B cell (primary cell): ENCODE data around the gene NR1H2. TPM values are rescaled to one million over a fixed set of nuclear protein-coding genes. Genes with fewer than 3 reads are reported as not detected.

Experiments used
- ATAC-seq: fragments of 200-7000 bp; cut with Tn5 transposase; one replicate; pipeline ENCODE4 v1.10.0; 2021; ENCODE audit warnings: low read depth, mild to moderate bottlenecking, moderate number of reproducible peaks, moderate library complexity
- CTCF ChIA-PET: fragments of 350-600 bp; sonication (Branson Sonifier 250); formaldehyde crosslinking; loops from one replicate; lab custom pipeline; 2021; ENCODE audit warnings: antibody characterized with exemption, inconsistent platforms; lab: Charles Lee
- POLR2A ChIA-PET: fragments of 350-600 bp; sonication (Branson Sonifier 250); formaldehyde crosslinking; loops from one replicate; lab custom pipeline; 2021; ENCODE audit warnings: antibody characterized with exemption; lab: Charles Lee
- DNase-seq: peaks from one replicate; pipeline ENCODE4 v3.0.0; 2013
- H2AFZ ChIP-seq: 2 replicates; pipeline ENCODE4 v1.6.1; 2012; ENCODE audit warnings: mild to moderate bottlenecking, low read depth, low read length; ENCODE audit not compliant: insufficient read depth, poor library complexity, severe bottlenecking
- H3K27ac ChIP-seq, 2 donors: 1 replicate in 1 of 2; 2 replicates in 1 of 2; pipeline ENCODE4 v1.5.1; 2012 to 2013; ENCODE audit warnings: low read length in 2 of 2, mild to moderate bottlenecking in 2 of 2, moderate library complexity in 1 of 2
- H3K27me3 ChIP-seq, 4 experiments: fragments of 200-600 bp in 1 of 4; sonication (generic) in 1 of 4; replicated peaks in 1 of 4; 1 replicate in 2 of 4; 2 replicates in 2 of 4; pipeline versions ENCODE4 v1.6.1 to v1.7.0; 2013 to 2016; ENCODE audit warnings: low read length in 3 of 4, mild to moderate bottlenecking in 2 of 4, mixed read lengths in 1 of 4, moderate library complexity in 1 of 4; ENCODE audit not compliant: insufficient read depth in 4 of 4, control insufficient read depth in 3 of 4; ENCODE audit errors: control extremely low read depth in 1 of 4
- H3K36me3 ChIP-seq, 2 experiments: replicated peaks in 1 of 2; 1 replicate in 1 of 2; 2 replicates in 1 of 2; pipeline versions ENCODE4 v1.6.1 to v1.7.1; 2013; ENCODE audit warnings: low read length in 1 of 2; ENCODE audit not compliant: insufficient read depth in 2 of 2, control insufficient read depth in 1 of 2; ENCODE audit errors: control extremely low read depth in 1 of 2, extremely low read depth in 1 of 2
- H3K4me1 ChIP-seq, 2 donors: fragments of 200-600 bp in 1 of 2; sonication (generic) in 1 of 2; 1 replicate in 1 of 2; 2 replicates in 1 of 2; pipeline versions ENCODE4 v1.5.1 to v1.6.1; 2013 to 2017; ENCODE audit warnings: low read length in 2 of 2; ENCODE audit not compliant: control insufficient read depth in 2 of 2, insufficient read depth in 2 of 2
- H3K4me2 ChIP-seq: replicated peaks from 2 replicates; pipeline ENCODE3; 2012; ENCODE audit warnings: mild to moderate bottlenecking, low read depth, low read length; ENCODE audit not compliant: poor library complexity, severe bottlenecking
- H3K4me3 ChIP-seq, 5 experiments: fragments of 200-600 bp in 1 of 5; sonication (generic) in 1 of 5; 1 replicate in 3 of 5; 2 replicates in 2 of 5; pipeline versions ENCODE4 v1.5.1 to v1.7.0; 2011 to 2016; ENCODE audit warnings: low read length in 4 of 5, mild to moderate bottlenecking in 4 of 5, low read depth in 2 of 5, control low read depth in 1 of 5, moderate library complexity in 1 of 5; ENCODE audit not compliant: insufficient read depth in 1 of 5; ENCODE audit errors: control extremely low read depth in 1 of 5, extremely low read depth in 1 of 5
- H3K79me2 ChIP-seq: fragments of 200-600 bp; sonication (generic); one replicate; pipeline ENCODE4 v1.6.0; 2016; ENCODE audit warnings: low read length; ENCODE audit not compliant: control insufficient read depth, insufficient read depth
- H3K9ac ChIP-seq: fragments of 200-600 bp; sonication (generic); 2 replicates; pipeline ENCODE4 v1.6.1; 2017; ENCODE audit warnings: mild to moderate bottlenecking, low read length, moderate library complexity
- H3K9me3 ChIP-seq, 3 donors: one replicate each; pipeline versions ENCODE4 v1.6.1 to v1.7.1; 2013; ENCODE audit warnings: low read length in 2 of 3; ENCODE audit not compliant: control insufficient read depth in 2 of 3, insufficient read depth in 1 of 3; ENCODE audit errors: control extremely low read depth in 1 of 3
- H4K20me1 ChIP-seq: 2 replicates; pipeline ENCODE4 v1.6.0; 2012; ENCODE audit warnings: mild to moderate bottlenecking, low read length; ENCODE audit not compliant: insufficient read depth, control insufficient read depth, poor library complexity, severe bottlenecking
- H3K27ac Mint-ChIP-seq: one replicate; pipeline ENCODE4 v1.8.0; 2021; ENCODE audit warnings: mixed read lengths
- H3K27me3 Mint-ChIP-seq: one replicate; pipeline ENCODE4 v1.8.0; 2021; ENCODE audit warnings: mixed read lengths
- H3K4me1 Mint-ChIP-seq: one replicate; pipeline ENCODE4 v1.8.0; 2021; ENCODE audit warnings: mixed read lengths
- H3K4me3 Mint-ChIP-seq: one replicate; pipeline ENCODE4 v1.8.0; 2021; ENCODE audit warnings: mixed read lengths
- H3K9me3 Mint-ChIP-seq: one replicate; pipeline ENCODE4 v1.8.0; 2022; ENCODE audit warnings: mixed read lengths; ENCODE audit not compliant: insufficient read depth
- EZH2 ChIP-seq: IDR thresholded peaks from 2 replicates; pipeline ENCODE4 v1.6.1; 2012; ENCODE audit warnings: borderline replicate concordance, low read depth, mild to moderate bottlenecking, moderate library complexity, low read length; ENCODE audit not compliant: insufficient read depth, poor library complexity, severe bottlenecking
- WGBS: methylation state at CpG from one replicate; pipeline ENCODE4 v1.1.5; 2013; ENCODE audit warnings: missing lambda C conversion rate; ENCODE audit not compliant: insufficient coverage; 5-methylcytosine and 5-hydroxymethylcytosine counted together
- intact Hi-C: fragments of 100-400 bp; cut with micrococcal nuclease; formaldehyde crosslinking; loops from one replicate; pipeline ENCODE4 v1.10.0; 2022
- polyA plus RNA-seq: library from polyadenylated mRNA; depleted of rRNA; stranded (reverse); fragments of >200 nt; gene quantifications from 2 replicates; pipeline ENCODE4 v1.2.3, GENCODE V29; 2012
- total RNA-seq, 2 donors: library from RNA; stranded (reverse); fragments of 120-200 nt in 1 of 2; gene quantifications; 1 replicate in 1 of 2; 2 replicates in 1 of 2; pipeline versions ENCODE4 v1.2.3 to v1.2.4, GENCODE V29; 2013 to 2022
- TF ChIP-seq, protein P1 (sequence below): fragments of 200-600 bp; IDR thresholded peaks from one replicate; pipeline ENCODE4 v1.8.0; 2022; ENCODE audit warnings: antibody characterized with exemption, mild to moderate bottlenecking

Gene NR1H2
- total and polyA plus RNA-seq, 2 donors (not counting 1 experiment from before 2014, with no cell fraction given) = 116 to 164 TPM

DNA sequence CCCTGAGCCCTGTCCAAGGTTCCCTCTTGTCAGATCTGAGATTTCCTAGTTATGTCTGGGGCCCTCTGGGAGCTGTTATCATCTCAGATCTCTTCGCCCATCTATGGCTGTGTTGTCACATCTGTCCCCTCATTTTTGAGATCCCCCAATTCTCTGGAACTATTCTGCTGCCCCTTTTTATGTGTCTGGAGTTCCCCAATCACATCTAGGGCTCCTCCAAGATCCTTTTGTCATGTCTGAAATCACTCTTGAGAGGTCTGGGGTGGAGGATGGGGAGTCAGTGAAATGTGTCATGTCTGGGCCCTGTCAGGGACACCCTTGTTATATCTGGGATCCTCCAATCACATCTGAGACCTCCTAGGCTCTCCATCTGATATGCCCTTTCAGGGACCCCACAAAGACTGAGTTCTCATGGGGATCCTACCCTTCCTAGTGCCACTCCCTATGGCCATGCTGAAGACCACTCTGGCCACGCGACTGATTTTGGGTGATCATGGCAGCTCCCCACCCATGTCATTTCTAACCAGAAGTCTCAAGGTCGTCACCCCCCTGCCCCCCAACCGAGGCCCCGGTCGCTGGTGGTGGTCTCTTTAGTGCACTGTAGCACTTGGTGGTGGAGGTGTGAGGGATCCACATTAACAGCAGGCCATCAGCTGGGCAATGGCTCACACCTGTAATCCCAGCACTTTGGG lies 52.7 kb downstream of the NR1H2 start:
- DNase-seq = peak; percentile 67
- peak overlapping the region; percentile 99 for H3K27ac Mint-ChIP-seq
- CTCF ChIA-PET = interaction anchor here (0.6 to 3.5 kb wide), 7 partner anchors 11 to 281 kb away, joined by 3 to 9 read pairs (median 5); partner anchors contain the start of genes KCNC3 and SPIB

More for the DNA sequence above, 52.7 kb downstream of the NR1H2 start:
- Mint-ChIP-seq H3K4me1 (peaks cover 66% of the 10 kb centered on the region), H3K9me3 (no peaks in the 10 kb centered on the region), H3K27me3 (no peaks in the 10 kb centered on the region), H3K4me3 (peak overlapping the region; percentile 44)
- WGBS = 84% methylated on average over 2 of the region's 7 CpGs
- H3K9me3 ChIP-seq = peaks cover 0 to 16% (median 0%) of the 10 kb centered on the region in 3 donors
- H2AFZ ChIP-seq = no peak overlapping the region
- no peak for TF ChIP-seq EZH2
- TF ChIP-seq, protein P1, sequence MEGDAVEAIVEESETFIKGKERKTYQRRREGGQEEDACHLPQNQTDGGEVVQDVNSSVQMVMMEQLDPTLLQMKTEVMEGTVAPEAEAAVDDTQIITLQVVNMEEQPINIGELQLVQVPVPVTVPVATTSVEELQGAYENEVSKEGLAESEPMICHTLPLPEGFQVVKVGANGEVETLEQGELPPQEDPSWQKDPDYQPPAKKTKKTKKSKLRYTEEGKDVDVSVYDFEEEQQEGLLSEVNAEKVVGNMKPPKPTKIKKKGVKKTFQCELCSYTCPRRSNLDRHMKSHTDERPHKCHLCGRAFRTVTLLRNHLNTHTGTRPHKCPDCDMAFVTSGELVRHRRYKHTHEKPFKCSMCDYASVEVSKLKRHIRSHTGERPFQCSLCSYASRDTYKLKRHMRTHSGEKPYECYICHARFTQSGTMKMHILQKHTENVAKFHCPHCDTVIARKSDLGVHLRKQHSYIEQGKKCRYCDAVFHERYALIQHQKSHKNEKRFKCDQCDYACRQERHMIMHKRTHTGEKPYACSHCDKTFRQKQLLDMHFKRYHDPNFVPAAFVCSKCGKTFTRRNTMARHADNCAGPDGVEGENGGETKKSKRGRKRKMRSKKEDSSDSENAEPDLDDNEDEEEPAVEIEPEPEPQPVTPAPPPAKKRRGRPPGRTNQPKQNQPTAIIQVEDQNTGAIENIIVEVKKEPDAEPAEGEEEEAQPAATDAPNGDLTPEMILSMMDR = no peak
- POLR2A ChIA-PET = interaction anchor here (0.6 to 6.0 kb wide), 5 partner anchors 11 to 355 kb away, joined by 3 to 96 read pairs (median 7); partner anchors contain the start of gene SPIB
- no peaks in the 10 kb centered on the region for H3K79me2 ChIP-seq
- H3K36me3 ChIP-seq = peaks cover 2 to 45% of the 10 kb centered on the region in 2 experiments
- no peak overlapping the region for H3K4me3 ChIP-seq
- peaks cover 54 to 77% of the 10 kb centered on the region in 2 donors for H3K4me1 ChIP-seq
- no peak overlapping the region for H3K9ac ChIP-seq
- intact Hi-C loops = no loop called here
- peak overlapping the region; percentile 61 for H3K4me2 ChIP-seq
- ATAC-seq = no peak
- H3K27me3 ChIP-seq = no peaks in the 10 kb centered on the region
- peak overlapping the region; percentile 97 to 99 for H3K27ac ChIP-seq
- peaks cover 20% of the 10 kb centered on the region for H4K20me1 ChIP-seq
